ENCODE measurements around the gene HCRTR1.

The HCRTR1 gene

GRCh38 chr1:31591425-31592093 lies 25.9 kb upstream of the HCRTR1 start:
- H3K27ac ChIP-seq (ENCODE audit: low read depth, low read length) = no peak overlapping the region
- no peak overlapping the region for H3K9ac ChIP-seq (ENCODE audit: low read length)
- H3K4me1 ChIP-seq (ENCODE audit: control insufficient read depth, insufficient read depth, low read length) = peaks cover 17% of the 10 kb centered on the region

GRCh38 chr1:31592132-31592531 lies 25.4 kb upstream of the HCRTR1 start:
- Histone ChIP-seq H3K27ac (ENCODE audit: low read depth, low read length) (no peak overlapping the region), H3K4me3 (ENCODE audit: low read depth, low read length) (no peak overlapping the region), H3K9me3 (ENCODE audit: control insufficient read depth, insufficient read depth, low read depth, low read length) (no peaks in the 10 kb centered on the region), H3K4me1 (ENCODE audit: control insufficient read depth, insufficient read depth, low read length) (peaks cover 17% of the 10 kb centered on the region), H3K9ac (ENCODE audit: low read length) (no peak overlapping the region), H3K36me3 (ENCODE audit: control insufficient read depth, insufficient read depth, low read length) (no peaks in the 10 kb centered on the region), H3K27me3 (ENCODE audit: control insufficient read depth, insufficient read depth, low read length) (peaks cover 28% of the 10 kb centered on the region)

More at GRCh38 chr1:31591425-31592093, 25.9 kb upstream of the HCRTR1 start:
- Histone ChIP-seq H3K4me3 (ENCODE audit: low read depth, low read length) (no peak overlapping the region), H3K36me3 (ENCODE audit: control insufficient read depth, insufficient read depth, low read length) (no peaks in the 10 kb centered on the region), H3K9me3 (ENCODE audit: control insufficient read depth, insufficient read depth, low read depth, low read length) (no peaks in the 10 kb centered on the region), H3K27me3 (ENCODE audit: control insufficient read depth, insufficient read depth, low read length) (peaks cover 28% of the 10 kb centered on the region)

GRCh38 chr1:31593136-31593665 lies 24.3 kb upstream of the HCRTR1 start:
- Histone ChIP-seq H3K9ac (ENCODE audit: low read length) (no peak overlapping the region), H3K36me3 (ENCODE audit: control insufficient read depth, insufficient read depth, low read length) (no peaks in the 10 kb centered on the region), H3K9me3 (ENCODE audit: control insufficient read depth, insufficient read depth, low read depth, low read length) (no peaks in the 10 kb centered on the region), H3K4me1 (ENCODE audit: control insufficient read depth, insufficient read depth, low read length) (peaks cover 9% of the 10 kb centered on the region), H3K27ac (ENCODE audit: low read depth, low read length) (no peak overlapping the region), H3K4me3 (ENCODE audit: low read depth, low read length) (no peak overlapping the region), H3K27me3 (ENCODE audit: control insufficient read depth, insufficient read depth, low read length) (peaks cover 27% of the 10 kb centered on the region)

- Histone ChIP-seq H3K9ac (ENCODE audit: low read length) (no peak overlapping the region), H3K4me1 (ENCODE audit: control insufficient read depth, insufficient read depth, low read length) (peaks cover 5% of the 10 kb centered on the region), H3K36me3 (ENCODE audit: control insufficient read depth, insufficient read depth, low read length) (no peaks in the 10 kb centered on the region), H3K27me3 (ENCODE audit: control insufficient read depth, insufficient read depth, low read length) (peaks cover 22% of the 10 kb centered on the region), H3K27ac (ENCODE audit: low read depth, low read length) (no peak overlapping the region), H3K4me3 (ENCODE audit: low read depth, low read length) (no peak overlapping the region), H3K9me3 (ENCODE audit: control insufficient read depth, insufficient read depth, low read depth, low read length) (no peaks in the 10 kb centered on the region)
Measured at GRCh38 chr1:31593770-31594632, 23.5 kb upstream of the HCRTR1 start.

GRCh38 chr1:31595836-31596736 lies 21.4 kb upstream of the HCRTR1 start:
- Histone ChIP-seq H3K9ac (ENCODE audit: low read length) (no peak overlapping the region), H3K36me3 (ENCODE audit: control insufficient read depth, insufficient read depth, low read length) (no peaks in the 10 kb centered on the region), H3K9me3 (ENCODE audit: control insufficient read depth, insufficient read depth, low read depth, low read length) (no peaks in the 10 kb centered on the region), H3K27ac (ENCODE audit: low read depth, low read length) (no peak overlapping the region), H3K4me1 (ENCODE audit: control insufficient read depth, insufficient read depth, low read length) (peaks cover 5% of the 10 kb centered on the region), H3K27me3 (ENCODE audit: control insufficient read depth, insufficient read depth, low read length) (peaks cover 15% of the 10 kb centered on the region), H3K4me3 (ENCODE audit: low read depth, low read length) (no peak overlapping the region)

GRCh38 chr1:31596737-31597097 lies 20.8 kb upstream of the HCRTR1 start:
- Histone ChIP-seq H3K27ac (ENCODE audit: low read depth, low read length) (no peak overlapping the region), H3K4me3 (ENCODE audit: low read depth, low read length) (no peak overlapping the region), H3K4me1 (ENCODE audit: control insufficient read depth, insufficient read depth, low read length) (peaks cover 3% of the 10 kb centered on the region), H3K36me3 (ENCODE audit: control insufficient read depth, insufficient read depth, low read length) (no peaks in the 10 kb centered on the region), H3K9ac (ENCODE audit: low read length) (no peak overlapping the region), H3K27me3 (ENCODE audit: control insufficient read depth, insufficient read depth, low read length) (peaks cover 9% of the 10 kb centered on the region), H3K9me3 (ENCODE audit: control insufficient read depth, insufficient read depth, low read depth, low read length) (no peaks in the 10 kb centered on the region)

GRCh38 chr1:31598980-31599379 lies 18.5 kb upstream of the HCRTR1 start:
- Histone ChIP-seq H3K9me3 (ENCODE audit: control insufficient read depth, insufficient read depth, low read depth, low read length) (no peaks in the 10 kb centered on the region), H3K9ac (ENCODE audit: low read length) (no peak overlapping the region), H3K4me3 (ENCODE audit: low read depth, low read length) (no peak overlapping the region), H3K36me3 (ENCODE audit: control insufficient read depth, insufficient read depth, low read length) (no peaks in the 10 kb centered on the region), H3K27ac (ENCODE audit: low read depth, low read length) (no peak overlapping the region), H3K27me3 (ENCODE audit: control insufficient read depth, insufficient read depth, low read length) (no peaks in the 10 kb centered on the region), H3K4me1 (ENCODE audit: control insufficient read depth, insufficient read depth, low read length) (no peaks in the 10 kb centered on the region)

- H3K36me3 ChIP-seq (ENCODE audit: control insufficient read depth, insufficient read depth, low read length) = no peaks in the 10 kb centered on the region
- H3K27ac ChIP-seq (ENCODE audit: low read depth, low read length) = no peak overlapping the region
- H3K4me3 ChIP-seq (ENCODE audit: low read depth, low read length) = no peak overlapping the region
- no peaks in the 10 kb centered on the region for H3K4me1 ChIP-seq (ENCODE audit: control insufficient read depth, insufficient read depth, low read length)
- no peaks in the 10 kb centered on the region for H3K9me3 ChIP-seq (ENCODE audit: control insufficient read depth, insufficient read depth, low read depth, low read length)
- no peak overlapping the region for H3K9ac ChIP-seq (ENCODE audit: low read length)
- H3K27me3 ChIP-seq (ENCODE audit: control insufficient read depth, insufficient read depth, low read length) = no peaks in the 10 kb centered on the region
Measured at GRCh38 chr1:31600641-31601040, 16.8 kb upstream of the HCRTR1 start.

- Histone ChIP-seq H3K4me1 (ENCODE audit: control insufficient read depth, insufficient read depth, low read length) (no peaks in the 10 kb centered on the region), H3K36me3 (ENCODE audit: control insufficient read depth, insufficient read depth, low read length) (no peaks in the 10 kb centered on the region), H3K27me3 (ENCODE audit: control insufficient read depth, insufficient read depth, low read length) (no peaks in the 10 kb centered on the region), H3K4me3 (ENCODE audit: low read depth, low read length) (no peak overlapping the region), H3K9me3 (ENCODE audit: control insufficient read depth, insufficient read depth, low read depth, low read length) (no peaks in the 10 kb centered on the region), H3K27ac (ENCODE audit: low read depth, low read length) (no peak overlapping the region), H3K9ac (ENCODE audit: low read length) (no peak overlapping the region)
Measured at GRCh38 chr1:31602081-31602480, 15.4 kb upstream of the HCRTR1 start.

GRCh38 chr1:31605908-31606427 lies 11.5 kb upstream of the HCRTR1 start:
- H3K36me3 ChIP-seq (ENCODE audit: control insufficient read depth, insufficient read depth, low read length) = no peaks in the 10 kb centered on the region
- no peak overlapping the region for H3K9ac ChIP-seq (ENCODE audit: low read length)
- no peak overlapping the region for H3K27ac ChIP-seq (ENCODE audit: low read depth, low read length)
- no peaks in the 10 kb centered on the region for H3K9me3 ChIP-seq (ENCODE audit: control insufficient read depth, insufficient read depth, low read depth, low read length)
- H3K27me3 ChIP-seq (ENCODE audit: control insufficient read depth, insufficient read depth, low read length) = no peaks in the 10 kb centered on the region
- H3K4me1 ChIP-seq (ENCODE audit: control insufficient read depth, insufficient read depth, low read length) = no peaks in the 10 kb centered on the region
- H3K4me3 ChIP-seq (ENCODE audit: low read depth, low read length) = no peak overlapping the region
